Measurements from ENCODE around the gene HINT1. TPM values are rescaled to one million over a fixed set of nuclear protein-coding genes. Genes with fewer than 3 reads are reported as not detected.

The HINT1 gene
- total RNA-seq, 5 donors from 2014 or later (not counting 1 experiment from before 2014, with no cell fraction given) = 204 to 240 (median 238) TPM

DNA sequence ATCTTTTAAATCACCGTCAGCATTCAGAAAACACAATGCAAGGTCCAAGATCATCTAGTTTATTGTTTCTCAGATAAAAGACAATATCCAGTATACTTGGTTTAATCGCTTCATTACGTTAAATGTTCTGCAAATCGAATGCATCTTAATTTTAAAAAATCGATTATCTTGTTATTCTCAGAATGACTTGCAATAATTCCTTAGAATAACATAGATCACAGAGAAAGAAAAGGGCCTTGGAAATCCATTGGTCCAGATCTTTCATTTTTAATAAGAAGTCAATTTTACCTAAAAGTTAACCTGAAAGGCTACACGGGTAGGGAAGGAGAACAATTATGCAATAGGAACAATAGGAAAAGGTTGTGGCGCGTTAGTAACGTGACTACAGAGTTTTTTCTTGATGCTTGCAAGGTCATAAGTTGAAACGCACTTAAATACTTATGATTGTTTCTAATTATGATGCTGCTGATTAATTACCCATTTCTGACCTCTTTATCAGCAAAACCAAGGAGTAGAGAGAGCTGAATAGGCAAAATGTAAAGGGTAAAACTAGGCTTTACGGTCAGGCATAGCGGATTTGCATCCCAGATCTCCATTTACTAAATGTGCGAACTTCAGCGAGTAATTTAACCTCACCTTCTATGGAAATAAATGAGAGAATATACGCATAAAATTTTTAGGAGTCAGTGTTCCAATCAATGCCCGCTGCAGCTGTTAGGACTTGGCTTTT is 4.9 kb upstream of the HINT1 start:
- ChIA-PET POLR2A (interaction anchor here in 1 of 2 donors (0.5 kb wide), 1 partner anchor 97 kb away, joined by 9 read pairs; no protein-coding TSS in a partner anchor), CTCF (interaction anchor here in 1 of 2 donors (0.6 kb wide), 1 partner anchor 30 kb away, joined by 3 read pairs; no protein-coding TSS in a partner anchor)
- H3K27me3 Mint-ChIP-seq = no peaks in the 10 kb centered on the region
- Histone ChIP-seq H3K4me3 (ENCODE audit: control insufficient read depth in 1 of 2, extremely low read depth in 1 of 2, low read length in 1 of 2) (peak overlapping the region; percentile 74 to 79), H3K4me1 (ENCODE audit: control insufficient read depth in 1 of 2, extremely low read depth in 1 of 2, insufficient read depth in 2 of 2, low read length in 2 of 2) (peaks cover 13 to 18% of the 10 kb centered on the region in 2 experiments), H3K27ac (ENCODE audit: low read length) (peak overlapping the region; percentile 62), H3K27me3 (replicated peaks in 1 of 2; ENCODE audit: control insufficient read depth in 2 of 2, extremely low read depth in 1 of 2, insufficient read depth in 2 of 2, low read length in 1 of 2) (no peaks in the 10 kb centered on the region), H3K9me3 (no peaks in the 10 kb centered on the region), H3K36me3 (ENCODE audit: control insufficient read depth in 2 of 2, extremely low read depth in 1 of 2, insufficient read depth in 1 of 2, low read length in 1 of 2) (no peaks in the 10 kb centered on the region)
- no peaks in the 10 kb centered on the region for H3K36me3 Mint-ChIP-seq
- H3K4me1 Mint-ChIP-seq = peaks cover 57 to 59% (median 59%) of the 10 kb centered on the region in 3 donors
- 50% methylated on average over 2 of the region's 16 CpGs for WGBS (ENCODE audit: insufficient coverage)
- H3K9me3 Mint-ChIP-seq = no peaks in the 10 kb centered on the region
- H3K4me3 Mint-ChIP-seq = peak overlapping the region; percentile 94 to 99 (median 96)
- DNase-seq (no peak), ATAC-seq (replicated peaks in 1 of 4) (no peak)
- H3K27ac Mint-ChIP-seq = peak overlapping the region; percentile 92 to 98

DNA sequence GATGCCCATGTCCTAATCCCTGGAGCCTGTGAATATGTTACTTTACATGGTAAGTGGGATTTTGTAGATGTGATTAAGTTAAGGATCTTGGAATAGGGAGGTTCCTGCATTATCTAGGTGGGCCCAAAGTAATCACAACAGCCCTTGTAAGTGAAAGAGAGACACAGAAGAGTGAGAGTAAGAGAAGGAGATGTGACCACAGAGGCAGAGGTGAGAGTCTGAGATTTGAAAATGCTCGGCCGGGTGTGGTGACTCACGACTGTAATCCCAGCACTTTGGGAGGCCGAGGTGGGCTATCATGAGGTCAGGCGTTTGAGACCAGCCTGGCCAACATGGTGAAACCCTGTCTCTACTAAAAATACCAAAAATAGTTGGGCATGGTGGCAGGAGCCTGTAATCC is 2.6 kb upstream of the HINT1 start:
- no peak for DNase-seq
- ATAC-seq (replicated peaks in 1 of 4) = no peak
- no peaks in the 10 kb centered on the region for H3K27me3 Mint-ChIP-seq
- peaks cover 0 to under 1% of the 10 kb centered on the region in 2 donors for H3K36me3 ChIP-seq (ENCODE audit: control insufficient read depth in 2 of 2, extremely low read depth in 1 of 2, insufficient read depth in 1 of 2, low read length in 1 of 2)
- H3K9me3 ChIP-seq = no peaks in the 10 kb centered on the region
- no peaks in the 10 kb centered on the region for H3K27me3 ChIP-seq (replicated peaks in 1 of 2; ENCODE audit: control insufficient read depth in 2 of 2, extremely low read depth in 1 of 2, insufficient read depth in 2 of 2, low read length in 1 of 2)
- H3K27ac ChIP-seq (ENCODE audit: low read length) = no peak overlapping the region
- peaks cover 15 to 27% of the 10 kb centered on the region in 2 experiments for H3K4me1 ChIP-seq (ENCODE audit: control insufficient read depth in 1 of 2, extremely low read depth in 1 of 2, insufficient read depth in 2 of 2, low read length in 2 of 2)
- no peaks in the 10 kb centered on the region for H3K9me3 Mint-ChIP-seq
- H3K4me3 Mint-ChIP-seq = no peak overlapping the region
- 93% methylated on average over 3 of the region's 5 CpGs for WGBS (ENCODE audit: insufficient coverage)
- H3K4me1 Mint-ChIP-seq = peaks cover 49 to 63% (median 58%) of the 10 kb centered on the region in 3 donors
- ChIA-PET POLR2A (interaction anchor here in 1 of 2 donors (0.6 kb wide), 1 partner anchor 162 kb away, joined by 3 read pairs; no protein-coding TSS in a partner anchor), CTCF (interaction anchor here (0.6 to 1.0 kb wide), 2 partner anchors 121 to 252 kb away, joined by 3 to 7 read pairs; no protein-coding TSS in a partner anchor)
- H3K36me3 Mint-ChIP-seq = peaks cover 6% of the 10 kb centered on the region
- no peak overlapping the region for H3K4me3 ChIP-seq (ENCODE audit: control insufficient read depth in 1 of 2, extremely low read depth in 1 of 2, low read length in 1 of 2)
- no peak overlapping the region for H3K27ac Mint-ChIP-seq

DNA sequence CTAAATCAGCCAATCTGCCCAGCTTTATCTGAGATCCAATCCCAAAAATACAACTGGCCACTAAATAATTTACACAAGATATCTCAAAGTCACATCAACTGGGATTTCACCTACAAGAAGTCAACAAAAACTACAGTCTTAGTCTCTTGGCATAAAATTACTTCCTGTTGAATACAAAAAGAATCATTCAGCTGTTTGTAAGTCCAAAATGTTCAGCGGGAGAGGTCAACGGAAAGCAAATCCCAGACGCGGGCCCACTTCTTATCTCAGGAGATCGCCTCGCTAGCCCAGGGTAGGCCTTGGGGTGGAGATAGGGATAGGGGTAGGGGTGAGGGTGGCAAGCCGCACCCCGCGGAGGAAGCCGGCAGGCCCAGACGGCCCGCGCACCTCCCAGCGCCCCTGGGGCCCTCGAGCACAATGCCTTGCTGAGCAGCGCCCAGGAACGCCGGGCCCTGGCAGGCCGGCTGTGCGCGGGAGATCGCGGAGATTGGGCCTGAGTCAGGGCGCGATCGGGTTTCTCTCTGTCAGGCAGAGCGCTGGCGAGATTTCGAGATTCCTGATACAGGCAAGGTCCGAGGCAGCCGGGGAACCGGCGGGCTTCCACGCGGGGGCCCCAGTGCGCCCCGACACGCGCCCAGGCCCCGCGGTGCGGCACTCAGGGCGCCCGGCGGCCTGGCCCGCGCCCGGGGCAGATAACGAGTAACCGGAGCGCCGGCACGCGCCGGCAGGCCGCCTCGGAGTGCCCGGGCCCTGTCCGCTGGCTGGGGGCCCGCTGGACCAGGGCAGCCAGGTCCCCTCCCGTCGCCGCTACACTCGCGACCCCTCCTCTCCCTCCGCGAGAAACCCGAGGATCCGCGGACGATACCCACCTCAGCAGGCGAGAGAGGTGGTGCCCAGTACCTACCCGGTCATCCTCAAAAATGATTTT is 601 bp downstream of the HINT1 start:
- peaks cover 45 to 60% (median 49%) of the 10 kb centered on the region in 3 donors for H3K4me1 Mint-ChIP-seq

DNA sequence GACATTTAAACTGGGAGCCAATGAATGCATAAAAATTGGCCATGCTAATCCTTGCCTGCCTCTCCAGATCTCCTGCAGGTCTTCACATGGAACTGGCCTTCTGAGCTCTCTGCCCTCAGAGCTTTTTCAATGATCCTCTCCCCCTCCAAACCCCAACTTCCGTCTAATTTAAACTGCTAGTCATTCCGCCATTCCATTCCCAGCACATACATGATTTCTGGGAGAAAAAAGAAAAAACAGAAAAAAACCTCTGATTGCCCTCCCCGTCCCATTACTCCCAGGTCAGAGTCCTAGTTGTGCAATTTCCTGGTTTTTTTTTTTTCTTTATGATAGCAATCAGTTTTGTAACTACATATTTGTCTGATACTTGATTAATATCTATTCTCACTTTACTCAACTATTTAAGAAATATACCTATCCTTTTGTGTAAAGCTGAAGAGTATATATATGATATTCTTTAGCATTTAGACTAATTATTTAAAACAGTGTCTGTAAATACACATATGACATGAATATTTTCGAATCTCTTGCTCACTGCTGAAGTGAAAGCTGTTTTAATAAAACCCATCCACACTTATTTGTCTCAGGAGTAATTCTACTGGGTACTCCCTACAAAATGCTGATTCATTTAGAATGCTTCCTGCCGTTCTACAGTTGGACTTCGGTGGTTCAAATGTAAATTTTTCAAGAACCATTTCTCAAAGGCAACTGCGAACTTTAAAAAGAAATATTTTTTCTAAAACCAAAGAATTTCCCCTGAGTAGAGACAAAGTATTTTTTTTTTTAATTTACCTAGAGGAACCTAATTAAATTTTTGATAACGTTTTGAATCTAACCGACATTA is 1.6 kb downstream of the HINT1 start:
- Mint-ChIP-seq H3K4me1 (peaks cover 45 to 63% (median 56%) of the 10 kb centered on the region in 3 donors), H3K36me3 (peaks cover 40% of the 10 kb centered on the region)

More for the DNA sequence above, 601 bp downstream of the HINT1 start:
- WGBS (ENCODE audit: insufficient coverage) = under 1% methylated on average over 72 of the region's 73 CpGs
- Histone ChIP-seq H3K4me3 (ENCODE audit: control insufficient read depth in 1 of 2, extremely low read depth in 1 of 2, low read length in 1 of 2) (peak overlapping the region; percentile 81 to 89), H3K9me3 (no peaks in the 10 kb centered on the region), H3K36me3 (ENCODE audit: control insufficient read depth in 2 of 2, extremely low read depth in 1 of 2, insufficient read depth in 1 of 2, low read length in 1 of 2) (peaks cover 3 to 29% of the 10 kb centered on the region in 2 donors), H3K27me3 (replicated peaks in 1 of 2; ENCODE audit: control insufficient read depth in 2 of 2, extremely low read depth in 1 of 2, insufficient read depth in 2 of 2, low read length in 1 of 2) (no peaks in the 10 kb centered on the region), H3K4me1 (ENCODE audit: control insufficient read depth in 1 of 2, extremely low read depth in 1 of 2, insufficient read depth in 2 of 2, low read length in 2 of 2) (peaks cover 2 to 27% of the 10 kb centered on the region in 2 experiments), H3K27ac (ENCODE audit: low read length) (peak overlapping the region; percentile 93)
- ChIA-PET POLR2A (interaction anchor here in 1 of 2 donors (0.6 to 1.0 kb wide), 3 partner anchors 90 to 113 kb away, joined by 3 to 5 read pairs (median 3); no protein-coding TSS in a partner anchor), CTCF (interaction anchor here (0.6 to 1.7 kb wide), 5 partner anchors 88 to 255 kb away, joined by 3 to 7 read pairs (median 5); partner anchors contain the start of gene CDC42SE2 (in 1 of the 2))
- ATAC-seq (replicated peaks in 1 of 4) (peak; percentile 75 to 79 (median 78)), DNase-seq (peak; percentile 36 to 79 (median 64))
- Mint-ChIP-seq H3K27me3 (no peaks in the 10 kb centered on the region), H3K27ac (peak overlapping the region; percentile 98), H3K36me3 (peaks cover 30% of the 10 kb centered on the region), H3K9me3 (no peaks in the 10 kb centered on the region), H3K4me3 (peak overlapping the region; percentile 91 to 98 (median 94))

DNA sequence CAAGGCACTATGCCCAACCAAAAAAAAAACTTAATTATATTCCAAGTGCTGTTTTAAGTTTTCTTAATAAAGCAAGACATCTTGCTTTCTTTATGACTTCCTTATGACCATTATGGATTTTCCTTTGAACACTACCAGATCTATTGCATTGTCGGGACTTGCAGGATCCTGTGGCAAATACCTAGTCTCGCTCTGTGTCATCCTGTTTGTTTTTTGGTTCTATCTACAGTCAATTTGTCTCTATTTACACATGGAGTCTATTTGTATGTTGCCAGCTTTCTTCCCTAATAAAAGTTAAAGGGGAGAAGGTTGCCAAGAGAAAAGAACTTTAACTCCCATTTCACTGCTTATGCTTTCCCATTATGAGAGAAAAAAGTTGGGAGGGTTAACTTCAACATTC is 4.9 kb downstream of the HINT1 start:
- ChIA-PET CTCF (interaction anchor here in 1 of 2 donors (0.6 kb wide), 1 partner anchor 18 kb away, joined by 3 read pairs; no protein-coding TSS in a partner anchor), POLR2A (no interaction called here)
- Mint-ChIP-seq H3K27ac (peak overlapping the region; percentile 34 to 37), H3K4me3 (no peak overlapping the region), H3K9me3 (no peaks in the 10 kb centered on the region), H3K4me1 (peaks cover 32 to 67% (median 59%) of the 10 kb centered on the region in 3 donors), H3K36me3 (peaks cover 56% of the 10 kb centered on the region), H3K27me3 (no peaks in the 10 kb centered on the region)
- Histone ChIP-seq H3K4me3 (ENCODE audit: control insufficient read depth in 1 of 2, extremely low read depth in 1 of 2, low read length in 1 of 2) (no peak overlapping the region), H3K27me3 (replicated peaks in 1 of 2; ENCODE audit: control insufficient read depth in 2 of 2, extremely low read depth in 1 of 2, insufficient read depth in 2 of 2, low read length in 1 of 2) (no peaks in the 10 kb centered on the region), H3K4me1 (ENCODE audit: control insufficient read depth in 1 of 2, extremely low read depth in 1 of 2, insufficient read depth in 2 of 2, low read length in 2 of 2) (peaks cover 2 to 24% of the 10 kb centered on the region in 2 experiments), H3K36me3 (ENCODE audit: control insufficient read depth in 2 of 2, extremely low read depth in 1 of 2, insufficient read depth in 1 of 2, low read length in 1 of 2) (peaks cover 6 to 40% of the 10 kb centered on the region in 2 donors), H3K9me3 (no peaks in the 10 kb centered on the region), H3K27ac (ENCODE audit: low read length) (no peak overlapping the region)
- no CpG with 5 or more reads among the region's 2 CpGs for WGBS (ENCODE audit: insufficient coverage)
- ATAC-seq (replicated peaks in 1 of 4) (no peak), DNase-seq (no peak)

More for the DNA sequence above, 1.6 kb downstream of the HINT1 start:
- ChIA-PET POLR2A (interaction anchor here (0.5 to 0.7 kb wide), 7 partner anchors 15 to 1203 kb away, joined by 3 to 5 read pairs (median 3); no protein-coding TSS in a partner anchor), CTCF (interaction anchor here (0.6 to 1.7 kb wide), 4 partner anchors 89 to 1395 kb away, joined by 3 to 7 read pairs (median 4); no protein-coding TSS in a partner anchor)
- no peaks in the 10 kb centered on the region for H3K9me3 ChIP-seq
- peak overlapping the region; percentile 88 for H3K27ac ChIP-seq (ENCODE audit: low read length)
- H3K4me3 ChIP-seq (ENCODE audit: control insufficient read depth in 1 of 2, extremely low read depth in 1 of 2, low read length in 1 of 2) = peak overlapping the region; percentile 81 to 89
- DNase-seq = peak in 1 of 35 experiments; percentile 30
- peak overlapping the region; percentile 85 to 95 for H3K27ac Mint-ChIP-seq
- peak overlapping the region; percentile 85 to 95 (median 91) for H3K4me3 Mint-ChIP-seq
- peaks cover 3 to 38% of the 10 kb centered on the region in 2 donors for H3K36me3 ChIP-seq (ENCODE audit: control insufficient read depth in 2 of 2, extremely low read depth in 1 of 2, insufficient read depth in 1 of 2, low read length in 1 of 2)
- no peaks in the 10 kb centered on the region for H3K27me3 ChIP-seq (replicated peaks in 1 of 2; ENCODE audit: control insufficient read depth in 2 of 2, extremely low read depth in 1 of 2, insufficient read depth in 2 of 2, low read length in 1 of 2)
- H3K9me3 Mint-ChIP-seq = no peaks in the 10 kb centered on the region
- WGBS (ENCODE audit: insufficient coverage) = no CpG with 5 or more reads among the region's 9 CpGs
- ATAC-seq (replicated peaks in 1 of 4) = no peak
- H3K27me3 Mint-ChIP-seq = no peaks in the 10 kb centered on the region
- peaks cover 2 to 27% of the 10 kb centered on the region in 2 experiments for H3K4me1 ChIP-seq (ENCODE audit: control insufficient read depth in 1 of 2, extremely low read depth in 1 of 2, insufficient read depth in 2 of 2, low read length in 2 of 2)

All from T-cell (primary cell).